ENCODE results near the gene ITGA5.

The ITGA5 gene

GRCh38 chr12:54409267-54409666 lies 9.8 kb downstream of the ITGA5 start:
- no peak for DNase-seq

DNA sequence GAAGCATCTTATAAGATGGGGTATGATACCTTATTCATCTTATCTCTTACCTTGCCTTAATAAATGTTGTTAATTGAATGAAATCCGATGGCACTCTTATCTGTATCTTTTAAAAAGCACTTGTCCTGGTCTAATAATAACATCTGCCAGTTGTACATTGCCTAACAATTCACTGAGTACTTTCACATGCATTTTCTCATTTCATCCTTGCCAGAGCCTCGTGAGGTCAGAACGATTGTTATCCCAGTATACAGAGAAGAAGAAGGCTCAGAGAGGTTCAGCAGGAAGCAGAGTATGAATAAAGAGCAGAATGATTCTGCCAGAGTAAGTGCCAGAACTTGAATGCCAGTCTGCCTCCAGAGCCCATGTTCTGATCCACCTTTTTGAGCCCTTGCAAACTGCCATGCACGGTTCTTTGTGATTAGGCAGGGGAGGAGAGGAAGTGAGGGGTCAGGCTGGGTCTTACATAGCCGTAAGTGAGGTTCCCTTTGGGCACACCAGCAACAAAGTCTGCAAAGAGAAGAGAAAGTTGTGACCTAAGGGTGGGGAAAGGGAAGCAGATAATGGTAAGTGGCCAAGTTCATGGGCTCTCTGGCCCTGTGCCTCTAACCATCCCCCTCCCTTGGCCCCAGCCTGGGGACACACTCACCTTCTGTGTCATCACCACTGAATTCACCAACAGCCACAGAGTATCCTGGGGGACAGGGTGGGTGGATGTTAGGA lies 11.7 kb downstream of the ITGA5 start:
- DNase-seq: no peak

- DNase-seq: no peak
Measured at GRCh38 chr12:54405573-54405972, 13.5 kb downstream of the ITGA5 start.

GRCh38 chr12:54405106-54405505 lies 14.0 kb downstream of the ITGA5 start:
- DNase-seq: no peak

DNA sequence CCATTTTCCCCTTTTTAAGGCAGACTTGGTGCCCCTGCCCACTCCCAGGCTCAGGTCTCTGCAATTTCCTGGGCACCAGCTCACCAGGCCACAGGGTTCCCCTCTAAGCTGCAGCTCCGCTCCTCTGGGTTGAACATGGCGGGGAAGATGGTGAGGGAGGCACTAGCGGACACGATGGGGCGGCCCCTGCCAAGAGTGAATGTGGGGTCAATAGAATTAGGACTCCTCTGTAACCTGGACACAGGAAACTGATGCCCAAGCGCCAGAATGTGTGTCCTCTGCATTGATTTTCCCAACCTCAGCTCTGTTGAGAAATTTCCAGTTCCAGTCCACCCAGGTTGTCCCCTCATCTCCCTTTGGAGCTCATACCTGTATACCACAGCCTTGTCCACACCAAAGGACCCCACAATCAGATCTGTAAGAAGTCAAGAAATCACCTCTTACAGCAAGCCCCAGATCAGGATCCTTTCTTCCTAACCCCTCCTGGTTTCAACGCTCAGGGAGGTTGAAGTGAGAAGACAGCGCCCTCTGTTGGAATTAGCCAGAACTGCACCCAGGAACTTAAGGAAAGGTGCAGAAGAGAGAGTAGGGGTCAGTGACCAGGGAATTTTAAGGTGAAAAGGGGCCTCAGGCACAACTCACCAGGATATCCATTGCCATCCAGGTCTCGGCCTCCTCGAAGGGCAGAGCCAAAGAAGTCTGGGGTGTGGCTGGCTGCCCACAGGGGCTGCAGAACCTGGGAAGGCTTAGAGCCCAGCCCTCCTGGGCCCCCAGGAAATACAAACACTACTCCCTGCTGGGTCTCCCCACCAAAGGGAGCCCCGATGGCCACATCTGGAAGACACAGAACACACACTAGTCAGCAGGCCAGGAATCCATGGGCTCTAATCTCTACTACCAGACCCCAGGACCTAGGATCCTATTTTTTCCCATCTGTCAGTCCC lies 14.7 kb downstream of the ITGA5 start:
- no peak for DNase-seq

DNA sequence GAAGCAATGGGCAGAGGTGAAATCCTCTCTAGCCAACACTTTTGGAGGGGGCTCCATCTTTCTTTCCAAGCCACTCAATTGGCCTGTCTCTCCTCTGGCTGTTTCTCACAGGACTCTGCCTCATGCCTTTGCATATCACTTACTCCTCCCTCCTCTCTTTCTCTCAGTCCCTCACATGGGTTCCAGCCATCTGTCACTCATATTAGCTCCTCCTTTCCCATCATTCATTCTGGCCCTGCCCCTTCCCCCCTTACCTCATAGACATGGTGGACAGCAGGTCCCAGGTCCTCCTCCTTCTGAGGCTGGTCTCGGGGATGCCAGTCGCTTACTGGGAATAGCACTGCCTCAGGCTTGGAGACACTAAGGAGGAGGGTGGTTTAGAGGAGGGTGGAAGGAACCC lies 17.9 kb downstream of the ITGA5 start:
- no peak for DNase-seq

DNA sequence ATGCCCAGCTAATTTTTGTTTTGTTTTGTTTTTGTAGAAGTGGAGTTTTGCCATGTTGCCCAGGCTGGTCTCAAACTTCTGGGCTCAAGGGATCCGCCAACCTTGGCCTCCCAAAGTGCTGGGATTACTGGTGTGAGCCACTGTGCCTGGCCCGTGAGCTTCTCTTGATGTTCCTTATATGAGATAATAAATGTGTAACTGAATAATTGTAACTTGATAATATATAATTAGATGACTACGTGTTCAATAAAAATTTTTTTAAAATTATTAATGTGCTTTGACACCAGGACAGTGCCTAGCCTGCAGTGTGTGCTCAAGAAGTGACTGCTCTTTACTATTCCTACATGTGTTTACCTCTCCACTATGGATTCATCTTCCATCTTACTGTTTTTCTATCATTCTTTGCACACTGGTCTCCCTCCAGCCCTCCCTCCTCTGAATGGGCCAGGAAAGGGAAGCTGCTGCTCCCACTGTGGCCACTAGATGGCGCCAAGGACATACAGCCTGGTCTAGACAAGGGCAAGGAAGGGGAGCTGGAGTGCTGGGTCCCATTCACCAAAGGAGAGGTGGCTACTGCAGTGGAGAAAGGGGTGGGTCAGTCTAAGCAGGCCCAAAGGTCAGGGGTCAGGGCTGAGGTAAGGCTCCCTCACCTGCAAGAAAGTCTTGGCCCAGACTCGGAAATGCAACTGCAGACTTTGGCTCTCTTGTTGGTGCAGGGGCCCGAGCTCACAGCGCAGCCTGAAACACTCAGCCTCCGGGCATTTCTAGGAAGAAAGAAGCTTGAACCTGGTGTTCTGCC lies 19.9 kb downstream of the ITGA5 start:
- no peak for DNase-seq

DNA sequence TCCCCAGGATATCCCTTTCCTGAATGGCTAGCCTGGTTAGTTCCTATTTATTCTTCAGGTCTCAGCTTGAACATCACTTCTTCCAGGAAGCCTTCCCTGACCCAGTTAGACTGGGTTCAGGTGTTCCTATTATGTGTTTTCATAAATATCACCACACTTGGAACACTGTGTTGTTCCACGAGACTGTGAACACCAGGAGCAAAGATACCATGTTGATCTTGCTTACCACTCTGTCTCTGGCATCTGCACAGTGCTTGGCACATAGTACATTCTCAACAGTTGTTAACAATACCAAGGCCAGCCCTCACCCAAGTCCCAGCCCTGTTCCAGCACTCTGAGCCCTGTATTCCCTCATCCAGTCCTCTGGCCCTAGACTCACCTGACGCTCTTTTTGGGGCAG lies 20.8 kb downstream of the ITGA5 start:
- DNase-seq: no peak

DNA sequence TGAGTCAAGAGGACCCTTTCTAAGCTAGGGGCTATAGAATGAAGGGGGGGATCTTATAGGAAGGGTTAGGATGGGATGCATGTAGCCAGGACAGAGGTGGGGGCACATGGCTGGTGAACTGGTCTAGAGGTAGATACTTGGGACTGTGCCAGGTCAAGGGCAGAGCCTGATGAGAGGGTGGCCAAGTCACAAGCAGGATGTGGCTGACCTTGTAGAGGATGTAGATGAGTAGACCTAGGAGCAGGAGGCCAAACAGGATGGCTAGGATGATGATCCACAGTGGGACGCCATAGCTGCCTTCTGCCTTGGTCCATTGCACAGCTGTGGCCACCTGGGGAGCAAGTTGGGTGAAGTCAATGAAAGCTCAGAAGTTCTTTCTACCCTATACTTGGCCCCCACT lies 21.9 kb downstream of the ITGA5 start:
- no peak for DNase-seq

DNA sequence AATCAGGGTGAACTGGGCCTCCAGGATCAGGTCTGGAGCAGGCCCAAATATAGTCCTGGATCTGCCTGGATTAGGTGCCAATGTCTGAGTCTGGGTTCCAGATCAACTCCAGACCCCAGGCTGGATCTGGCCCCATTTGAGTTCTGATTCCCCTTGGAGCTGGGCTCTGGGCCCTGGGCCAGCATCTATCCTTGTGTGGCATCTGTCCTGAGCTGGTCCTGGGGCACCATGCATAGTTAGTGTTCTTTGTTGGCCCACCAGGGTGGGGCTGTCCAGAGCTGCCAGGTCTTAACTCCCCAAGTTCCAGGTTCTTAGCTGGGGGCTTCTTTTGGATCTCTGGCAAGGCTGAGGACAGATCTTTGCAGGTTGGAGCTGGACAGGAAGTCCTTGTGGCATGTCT lies 23.5 kb downstream of the ITGA5 start:
- DNase-seq: no peak

GRCh38 chr12:54394986-54395385 lies 24.1 kb downstream of the ITGA5 start:
- DNase-seq: no peak

GRCh38 chr12:54394281-54394719 lies 24.8 kb downstream of the ITGA5 start:
- no peak for DNase-seq

DNA sequence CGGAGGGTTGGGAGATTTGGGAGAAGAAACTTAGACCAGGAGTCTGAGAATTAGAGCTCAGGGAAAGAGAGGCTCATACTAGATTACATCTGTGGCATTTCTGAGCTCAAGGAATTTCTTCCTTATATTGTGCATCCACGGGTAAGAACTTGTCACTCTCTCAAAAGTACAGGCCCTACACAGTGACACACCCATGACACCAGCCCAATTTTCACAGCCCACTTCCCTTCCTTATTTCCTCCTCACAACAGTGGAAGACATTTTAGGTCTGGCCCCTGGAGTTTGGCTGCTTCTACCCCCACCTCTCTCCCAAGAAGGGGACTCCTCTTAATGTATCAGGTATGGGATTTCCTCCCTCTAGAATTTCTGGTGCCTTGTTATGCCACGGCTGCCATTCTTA lies 25.3 kb downstream of the ITGA5 start:
- DNase-seq: no peak

DNA sequence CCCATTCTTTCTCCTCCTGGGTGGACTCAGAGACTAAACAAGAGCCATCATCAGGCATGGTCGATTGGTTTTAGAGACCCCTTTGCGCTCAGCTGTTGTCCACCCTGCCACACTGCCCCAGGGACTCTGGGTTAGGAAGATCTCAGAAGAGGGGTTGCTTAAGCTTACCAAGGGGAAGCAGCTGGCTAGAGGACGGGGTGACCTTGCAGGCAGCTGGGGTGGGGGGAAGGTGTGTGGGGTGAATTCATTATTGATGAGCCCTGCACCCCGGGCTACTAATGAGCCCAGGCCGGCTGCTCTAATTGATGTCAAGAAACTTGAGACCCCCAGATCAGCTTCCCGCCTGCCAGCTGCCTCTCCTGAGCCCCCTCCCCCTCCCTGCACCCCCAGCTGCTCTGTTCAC lies 25.9 kb downstream of the ITGA5 start:
- DNase-seq: no peak

- DNase-seq: no peak
Measured at GRCh38 chr12:54392485-54393206, 26.4 kb downstream of the ITGA5 start.

DNA sequence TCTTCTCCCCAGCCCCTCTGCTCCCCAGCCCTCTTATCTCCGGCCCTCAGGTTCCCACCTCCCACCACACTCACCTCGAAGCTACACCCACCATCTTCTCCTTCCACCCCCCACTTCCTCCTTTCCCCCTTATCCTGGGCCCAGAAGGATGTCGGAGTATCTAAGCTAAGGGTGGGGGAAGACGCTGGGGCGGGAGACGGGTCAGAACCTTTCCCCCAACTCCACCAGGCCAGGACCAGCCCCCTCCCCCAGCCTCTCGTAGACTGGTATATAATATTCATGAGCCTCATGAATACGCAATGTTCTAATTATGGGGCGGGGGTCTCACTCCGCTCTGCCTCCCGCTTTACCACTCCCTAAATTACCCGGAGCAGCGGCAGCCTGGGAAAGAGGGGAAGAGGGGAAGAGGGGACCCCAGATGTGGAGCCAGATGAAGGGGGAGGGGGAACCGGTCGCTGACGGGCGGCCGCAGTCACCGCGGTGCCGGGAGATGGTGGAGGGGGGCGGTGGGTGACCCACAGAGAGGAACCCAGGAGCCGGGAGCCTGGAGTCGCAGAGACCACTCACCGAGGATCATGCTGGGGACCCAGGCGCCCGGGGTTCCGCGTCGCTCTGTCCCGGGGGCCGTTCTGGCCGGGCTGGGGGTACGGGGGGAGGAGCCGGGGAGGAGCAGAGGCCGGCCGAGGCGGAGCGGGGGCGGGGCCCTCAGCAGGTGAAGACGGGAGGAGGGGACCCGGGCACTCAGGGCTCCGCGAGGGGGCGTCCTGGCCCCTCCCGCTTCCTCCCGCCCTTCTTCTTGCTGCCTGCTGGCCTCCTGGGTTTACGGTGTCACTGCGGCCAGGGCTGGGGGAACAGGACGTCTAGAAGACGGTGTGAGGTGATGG lies 28.2 kb downstream of the ITGA5 start:
- DNase-seq: peak; percentile 57

DNA sequence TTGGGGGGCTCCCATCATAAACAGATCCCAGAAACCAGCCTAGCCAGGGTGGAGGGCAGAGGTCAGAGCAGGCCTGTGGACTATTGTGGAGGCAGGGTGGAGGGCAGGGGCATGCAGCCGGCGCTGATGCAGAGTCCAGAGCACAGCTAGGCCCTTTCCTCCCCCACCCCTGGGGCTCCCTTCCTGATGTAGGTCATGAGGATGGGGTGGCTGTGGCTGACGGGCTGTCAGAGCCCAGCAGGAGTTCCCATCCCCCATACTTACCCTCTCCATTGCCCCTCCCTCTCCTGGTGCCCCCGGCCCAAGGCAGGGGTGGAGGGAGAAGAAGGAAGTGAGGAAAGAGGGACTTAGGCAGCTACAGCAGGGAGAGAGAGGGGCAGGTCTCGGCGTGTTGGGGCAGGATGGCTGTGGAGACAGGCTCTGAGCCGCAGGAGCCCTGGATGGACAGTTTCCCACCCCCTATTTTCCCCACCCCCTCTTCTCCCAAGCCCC lies 28.8 kb downstream of the ITGA5 start:
- DNase-seq: no peak

- DNase-seq: no peak
Measured at GRCh38 chr12:54389607-54390175, 29.4 kb downstream of the ITGA5 start.

DNA sequence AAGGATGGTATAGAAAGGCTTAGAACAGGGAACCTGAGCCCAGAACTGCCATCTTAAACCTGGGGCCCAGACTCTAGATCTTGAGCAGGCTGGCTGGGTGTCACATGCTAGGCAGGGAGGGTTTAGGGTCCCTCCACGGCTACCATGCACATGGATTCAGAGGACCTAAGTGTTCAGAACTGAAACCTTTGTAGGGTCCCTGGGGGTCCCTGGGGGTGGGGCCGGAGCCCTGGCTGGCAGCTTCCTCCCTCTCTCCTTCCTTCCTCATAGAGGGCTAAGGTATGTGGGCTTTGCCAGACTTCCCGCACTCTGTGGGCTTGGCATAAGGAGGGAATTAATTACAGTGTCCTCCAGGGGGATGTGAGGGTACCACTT lies 29.9 kb downstream of the ITGA5 start:
- no peak for DNase-seq

DNA sequence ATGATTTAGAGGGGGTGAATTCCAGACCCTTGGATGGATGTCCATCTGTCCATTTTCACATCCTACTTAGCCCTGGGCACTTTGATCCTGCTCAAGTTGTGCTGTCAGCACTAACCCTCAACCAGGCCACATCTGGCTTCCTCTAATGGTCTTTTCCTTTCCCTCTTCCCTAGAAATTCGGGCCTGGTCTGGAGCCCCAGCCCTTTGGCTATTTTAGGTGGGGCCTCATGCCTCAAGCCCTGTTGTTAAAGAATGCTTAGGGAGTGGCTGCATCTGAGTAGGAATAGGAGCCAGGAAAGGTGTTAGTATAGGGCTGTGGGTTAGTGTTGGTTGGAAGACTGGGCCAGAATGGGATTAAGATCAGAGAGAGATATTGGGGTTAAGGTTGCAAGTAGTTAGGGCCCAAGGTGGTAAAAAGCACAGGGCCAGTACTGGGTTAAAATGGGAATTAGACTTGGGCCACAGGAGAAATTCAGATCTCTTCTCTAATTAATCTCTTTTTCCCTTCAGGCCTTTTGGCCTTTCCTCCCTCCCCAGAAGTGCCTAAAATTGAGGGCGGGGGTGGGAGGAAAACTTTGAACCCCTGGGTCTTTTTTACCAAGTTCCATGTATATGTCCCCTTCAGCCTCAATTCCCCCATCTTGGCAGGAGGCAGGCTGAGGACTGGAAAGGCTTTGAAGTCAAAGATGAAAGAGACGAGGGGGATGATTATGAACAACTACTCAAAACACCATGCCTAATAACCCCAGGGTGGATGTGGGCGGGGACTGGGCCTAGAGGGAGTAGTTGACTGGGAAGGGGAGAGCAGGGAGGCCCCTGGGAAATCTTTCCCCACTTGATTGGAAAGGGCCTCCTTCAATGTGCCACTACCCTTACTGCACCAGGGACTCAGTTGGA lies 30.6 kb downstream of the ITGA5 start:
- DNase-seq: no peak

Measured in activated gamma-delta T cell (primary cell).